GM21529 (cell line): ENCODE measurements around the gene NRG3.
"Not testable (repeated sequence)": the region's sequence is repeated elsewhere in the genome, so short reads cannot be mapped to it uniquely, and the experiment has no call there.

Source experiments
- ATAC-seq: cut with Tn5 transposase; IDR thresholded peaks from one replicate; pipeline ENCODE4 v1.9.1; 2021; ENCODE audit not compliant: unreplicated experiment

Gene NRG3

DNA sequence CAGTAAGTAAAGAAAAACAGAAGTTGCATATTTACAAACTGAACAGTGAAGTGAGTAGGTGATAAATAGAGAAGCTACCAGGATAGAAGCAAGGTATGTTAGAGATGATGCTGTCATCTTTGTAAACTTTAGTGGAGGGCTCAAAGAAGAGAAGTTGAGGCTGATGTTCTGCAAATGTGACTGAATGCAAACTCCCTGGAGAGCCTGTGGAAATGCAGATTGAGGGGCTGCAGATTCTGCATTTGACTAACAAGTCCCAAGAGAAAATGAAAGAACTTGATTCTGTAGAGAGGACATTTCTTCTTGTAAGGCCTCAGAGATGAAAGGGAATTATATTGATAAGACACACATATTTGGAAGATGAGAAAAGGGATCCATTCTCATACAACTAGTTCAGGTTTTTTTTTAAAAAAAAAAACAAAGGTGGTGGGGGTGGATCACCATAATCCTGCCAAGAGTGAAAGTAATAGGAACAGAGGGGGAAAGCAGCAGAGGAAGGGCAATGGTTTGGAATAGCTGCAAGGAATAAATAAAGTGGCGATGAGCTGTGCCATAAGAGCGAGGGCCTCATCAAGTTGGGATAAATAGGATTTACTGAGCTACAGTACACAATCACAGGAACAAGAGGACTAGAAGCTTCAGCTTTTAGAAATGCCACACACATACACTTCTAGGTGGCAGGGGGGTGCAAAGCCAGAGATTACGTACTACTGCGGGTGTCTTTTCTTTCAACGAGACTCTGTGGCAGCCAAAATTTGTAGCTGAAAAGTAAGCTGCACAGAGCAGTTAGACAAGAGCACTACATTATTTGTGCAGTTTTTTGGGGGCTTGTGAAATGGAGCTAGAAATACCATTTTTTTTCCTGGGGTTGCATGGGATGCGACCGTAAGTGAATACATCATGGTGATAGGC is 778.5 kb downstream of the NRG3 start:
- no peak for ATAC-seq

DNA sequence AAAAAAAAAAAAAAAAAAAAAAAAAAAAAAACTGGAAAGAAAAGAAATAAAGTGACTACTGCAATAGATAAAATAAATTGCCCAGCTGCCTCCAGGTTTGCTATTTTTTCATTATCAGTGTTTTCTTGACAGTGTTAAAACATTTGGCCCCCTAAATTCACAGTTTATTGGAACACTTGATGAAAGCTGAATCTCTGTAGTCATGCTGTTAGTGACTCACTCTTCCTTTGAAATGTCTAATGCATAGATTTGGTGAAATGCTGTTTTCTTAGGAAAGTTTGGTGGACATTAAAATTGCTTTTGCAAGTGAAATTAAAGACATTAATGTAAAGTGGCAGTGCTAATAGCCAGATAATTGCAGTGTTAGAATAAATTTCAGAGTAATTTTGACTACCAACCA is 785.2 kb downstream of the NRG3 start:
- no peak for ATAC-seq

DNA sequence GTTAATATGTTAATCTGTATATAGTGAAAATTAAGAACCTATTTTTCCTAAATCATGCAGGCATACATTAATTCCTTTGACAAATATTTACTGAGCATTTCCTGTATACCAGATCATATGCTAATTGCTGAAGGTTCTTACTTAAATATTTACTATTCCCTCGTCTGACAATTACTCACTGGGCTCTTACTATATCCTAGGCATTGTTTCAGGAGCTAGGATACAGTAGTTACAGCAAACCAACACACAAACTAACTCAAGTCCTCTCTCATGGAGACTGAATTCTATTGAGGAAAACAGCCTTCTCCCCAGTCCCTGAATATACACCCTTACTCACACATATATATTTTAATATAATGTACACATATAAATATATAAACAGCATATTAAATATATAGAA is 786.0 kb downstream of the NRG3 start:
- ATAC-seq: no peak

DNA sequence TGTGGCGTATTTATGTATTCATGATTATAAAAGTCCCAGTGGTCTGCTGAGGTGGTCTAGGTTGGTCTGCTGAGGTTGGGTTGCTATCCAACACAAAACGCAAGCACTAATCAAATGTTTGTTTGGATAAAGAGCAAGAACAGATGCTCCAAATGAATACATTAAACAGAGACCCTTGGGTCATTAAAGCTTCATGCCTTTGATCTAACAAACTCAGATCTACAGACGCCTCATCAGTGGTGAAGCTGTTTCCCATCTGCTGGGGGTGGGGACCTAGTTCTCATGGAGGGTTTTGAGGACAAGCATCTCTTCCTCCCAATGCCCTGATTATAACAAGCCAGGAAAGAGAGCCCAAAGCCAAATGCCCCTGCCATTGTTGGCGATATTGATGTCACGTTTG is 786.7 kb downstream of the NRG3 start:
- ATAC-seq: no peak

- no peak for ATAC-seq
These were observed 793.4 kb downstream of the NRG3 start for GRCh38 chr10:82668221-82668895.

- ATAC-seq: no peak
These were observed 799.0 kb downstream of the NRG3 start for GRCh38 chr10:82674036-82674435.

GRCh38 chr10:82677932-82678331 is 802.9 kb downstream of the NRG3 start:
- not testable (repeated sequence) for ATAC-seq

DNA sequence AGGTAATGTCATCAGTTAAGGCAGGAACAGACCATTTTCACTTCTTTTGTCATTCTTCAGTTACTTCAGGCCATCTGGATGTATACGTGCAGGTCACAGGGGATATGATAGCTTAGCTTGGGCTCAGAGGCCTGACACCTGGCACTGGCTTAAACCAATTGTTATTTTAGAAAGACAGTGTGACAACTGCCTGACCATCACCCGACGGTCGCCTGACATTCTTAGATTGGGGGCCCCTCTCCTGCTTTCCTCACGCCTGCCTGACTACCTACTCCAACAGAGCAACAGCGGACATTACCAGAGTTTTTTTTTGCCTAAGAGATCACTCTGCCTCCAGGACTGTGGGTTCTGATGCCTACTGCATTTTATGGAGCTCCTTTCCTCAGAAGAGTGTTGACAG is 803.5 kb downstream of the NRG3 start:
- not testable (repeated sequence) for ATAC-seq

DNA sequence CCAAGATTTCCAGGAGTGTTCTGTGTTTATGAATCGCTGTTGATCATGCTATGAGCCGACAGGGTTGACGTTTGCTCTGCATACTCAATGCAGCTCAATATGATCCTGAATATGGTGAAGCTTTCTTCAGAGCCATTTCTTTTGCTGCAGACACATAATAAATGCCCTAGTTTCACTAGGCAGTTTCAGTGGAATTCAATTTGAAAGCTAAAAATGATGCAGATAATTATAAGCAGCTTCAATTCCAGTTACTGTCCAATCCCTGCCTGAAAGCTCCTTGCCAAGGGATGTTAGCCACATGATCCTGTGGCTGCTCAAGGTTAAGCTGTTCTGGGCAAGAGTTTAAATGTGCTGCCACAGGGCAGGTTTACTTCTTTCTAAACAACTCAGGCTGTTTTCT is 805.6 kb downstream of the NRG3 start:
- no peak for ATAC-seq

DNA sequence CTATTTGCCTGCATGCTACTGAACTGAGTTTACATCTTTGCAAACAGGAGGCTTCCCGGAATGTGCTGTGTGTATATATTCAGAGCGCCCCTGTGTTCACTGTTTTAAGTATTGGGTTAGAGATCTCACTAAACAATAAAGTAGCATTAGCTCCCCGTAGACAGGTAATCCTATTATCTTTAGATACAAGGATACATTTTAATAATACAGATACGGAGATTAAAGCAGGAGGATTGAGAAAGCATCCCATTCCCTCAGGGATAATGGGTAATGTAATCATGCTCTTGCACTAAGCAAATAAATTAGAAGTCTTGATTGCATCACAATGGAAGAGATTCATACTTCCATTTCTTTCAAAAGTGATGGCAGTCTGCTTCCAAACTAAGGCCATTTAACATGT is 809.0 kb downstream of the NRG3 start:
- no peak for ATAC-seq

- ATAC-seq: no peak
These were observed 810.1 kb downstream of the NRG3 start for GRCh38 chr10:82685087-82685486.

- no peak for ATAC-seq
These were observed 816.2 kb downstream of the NRG3 start for GRCh38 chr10:82691211-82691610.

- no peak for ATAC-seq
These were observed 817.5 kb downstream of the NRG3 start for GRCh38 chr10:82692458-82692857.

DNA sequence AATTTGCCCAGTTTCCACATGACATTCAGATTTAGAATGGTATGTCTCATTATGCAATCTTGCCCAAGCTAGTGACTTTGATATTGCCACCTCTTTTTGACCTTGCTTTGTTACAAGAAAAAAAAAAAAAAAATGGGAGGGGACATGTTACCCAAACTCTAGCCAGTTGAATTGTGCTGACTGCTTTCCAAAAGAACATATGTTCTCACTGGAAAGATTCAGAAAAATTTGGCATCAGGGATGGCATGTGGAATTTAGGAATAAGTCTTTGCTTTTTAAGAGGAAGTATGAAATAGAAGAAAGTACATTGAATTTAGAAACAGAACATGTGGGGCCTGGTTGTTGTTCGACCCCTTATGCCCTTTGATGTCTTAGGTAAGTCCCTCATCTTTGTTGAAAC is 846.8 kb downstream of the NRG3 start:
- ATAC-seq: no peak

GRCh38 chr10:82722273-82722672 is 847.3 kb downstream of the NRG3 start:
- no peak for ATAC-seq

- ATAC-seq: no peak
These were observed 861.3 kb downstream of the NRG3 start for GRCh38 chr10:82736305-82736704.

- no peak for ATAC-seq
These were observed 862.6 kb downstream of the NRG3 start for GRCh38 chr10:82737549-82737948.

DNA sequence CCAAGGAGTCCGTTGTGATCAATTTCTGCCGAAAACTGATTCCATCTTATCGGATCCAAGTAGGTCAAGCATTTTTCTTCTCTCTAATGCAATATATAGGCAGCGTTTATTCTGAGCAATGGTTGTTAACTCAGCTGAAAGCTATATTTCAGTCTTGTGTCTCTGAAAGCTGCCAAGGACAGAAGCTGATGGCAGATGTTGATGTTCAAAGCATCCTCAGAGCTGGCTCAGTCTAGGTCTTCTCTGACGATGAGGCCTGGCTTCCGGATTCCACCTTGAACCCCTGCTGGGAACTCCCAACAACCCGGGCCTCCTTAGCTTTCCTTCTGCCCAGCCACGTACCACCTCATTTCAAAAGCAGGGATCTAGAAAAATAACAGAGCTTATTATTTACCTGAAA is 863.6 kb downstream of the NRG3 start:
- no peak for ATAC-seq

DNA sequence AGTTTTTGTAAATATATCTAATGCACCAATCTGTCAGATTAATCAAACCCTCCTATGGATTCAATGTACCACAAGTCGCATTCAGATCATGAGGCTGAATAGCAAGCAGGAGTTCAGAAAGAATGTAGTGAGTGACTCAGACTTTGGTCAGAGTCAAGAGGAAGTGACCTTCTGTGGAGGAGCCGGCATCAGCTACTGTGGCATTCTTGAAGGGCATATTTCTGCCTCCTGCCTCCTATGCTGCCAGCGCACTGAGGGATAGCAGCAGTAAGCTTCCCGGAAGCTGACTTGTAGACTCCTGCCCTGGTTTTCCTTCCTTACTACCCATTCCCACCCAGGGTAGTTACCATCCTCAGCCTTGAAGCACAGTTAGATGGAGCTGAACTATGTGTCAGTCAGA is 867.5 kb downstream of the NRG3 start:
- no peak for ATAC-seq

DNA sequence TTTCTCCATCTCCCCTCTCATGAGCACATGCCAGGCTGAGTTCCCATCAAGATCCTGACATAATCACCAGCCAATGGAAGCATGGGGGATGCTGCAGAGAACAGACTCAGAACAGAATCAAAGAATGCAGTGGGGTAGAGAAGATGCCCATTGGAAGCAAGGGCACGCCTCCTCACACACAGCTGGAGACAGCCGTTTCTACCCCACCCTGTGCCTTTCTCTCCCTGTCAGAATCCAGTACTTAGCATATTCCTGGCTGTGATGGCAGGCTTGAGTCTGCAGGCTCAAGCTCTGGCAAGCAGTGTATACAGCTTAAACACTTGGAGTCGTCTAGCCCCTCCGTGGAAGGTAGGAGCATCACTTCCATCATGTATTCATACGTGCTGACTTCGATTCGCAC is 867.9 kb downstream of the NRG3 start:
- no peak for ATAC-seq

- ATAC-seq: no peak
These were observed 875.5 kb downstream of the NRG3 start for GRCh38 chr10:82750538-82750937.

DNA sequence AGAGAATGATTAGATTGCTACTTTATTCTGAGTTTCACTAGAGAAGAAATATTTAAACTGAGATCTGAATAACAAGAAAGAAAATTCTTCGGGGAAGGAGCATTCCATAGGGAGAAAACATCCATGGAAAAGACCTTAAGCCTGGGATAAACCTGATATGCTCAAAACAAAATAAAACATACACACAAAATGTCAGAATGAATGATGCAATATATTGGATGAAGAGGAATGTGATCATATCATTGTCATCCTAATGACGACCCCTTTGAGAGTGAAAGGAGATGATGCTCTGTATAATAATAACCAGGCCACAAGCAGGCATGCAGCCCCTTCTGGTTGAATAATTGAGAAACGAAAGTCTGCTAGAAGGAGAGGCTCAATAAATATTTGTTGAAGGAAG is 882.4 kb downstream of the NRG3 start:
- no peak for ATAC-seq
